GM19328 (cell line): ENCODE measurements around the gene ROCK1.
"Not testable (repeated sequence)": the region's sequence is repeated elsewhere in the genome, so short reads cannot be mapped to it uniquely, and the experiment has no call there.

Source experiments
- ATAC-seq: cut with Tn5 transposase; IDR thresholded peaks from one replicate; pipeline ENCODE4 v1.9.1; 2021; ENCODE audit warnings: mild to moderate bottlenecking, moderate library complexity; ENCODE audit not compliant: unreplicated experiment

Gene ROCK1

DNA sequence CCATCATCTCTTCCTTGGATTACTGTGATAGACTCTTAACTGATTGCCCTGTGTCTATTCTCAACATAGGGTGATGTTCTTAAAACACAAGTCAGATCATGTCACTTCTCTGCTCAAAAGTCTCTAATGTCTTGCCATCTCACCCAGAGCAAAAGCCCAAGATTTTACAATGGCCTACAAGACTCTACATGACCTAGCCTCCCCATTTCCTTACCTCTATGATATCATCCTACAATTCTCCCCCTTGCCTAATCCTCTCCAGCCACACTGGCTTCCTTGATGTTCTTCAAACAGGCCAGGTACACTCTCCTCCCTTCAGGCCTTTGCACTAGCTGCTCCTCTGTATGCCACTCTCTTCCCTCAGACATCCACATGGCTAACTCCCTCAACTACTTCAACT is 55.1 kb downstream of the ROCK1 start:
- no peak for ATAC-seq

DNA sequence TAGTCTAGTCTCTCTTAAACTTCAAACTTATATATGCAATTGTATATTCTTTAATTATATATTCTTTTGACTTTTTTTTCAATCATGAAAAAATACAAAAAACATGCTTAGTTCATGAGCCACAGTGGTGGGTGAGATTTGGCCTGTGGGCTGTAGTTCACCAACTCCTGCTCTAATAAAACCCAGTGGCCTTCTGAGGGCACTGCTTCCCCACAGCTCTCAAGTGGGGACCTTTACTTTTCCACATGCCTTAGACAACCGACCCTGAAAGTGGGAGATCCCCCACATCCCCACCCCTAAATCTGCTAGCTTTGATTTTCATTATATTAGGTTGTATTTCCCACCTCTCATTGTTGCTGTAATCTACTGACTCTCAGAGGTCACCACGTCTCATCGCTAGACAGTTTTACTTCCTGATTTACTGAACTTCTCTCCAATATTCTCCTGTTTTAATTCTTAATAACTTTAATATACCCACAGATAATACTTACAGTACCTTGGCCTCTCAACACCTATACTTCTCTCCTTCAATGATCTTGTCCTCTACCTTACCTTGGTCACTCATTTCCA is 57.3 kb downstream of the ROCK1 start:
- ATAC-seq, result no peak

DNA sequence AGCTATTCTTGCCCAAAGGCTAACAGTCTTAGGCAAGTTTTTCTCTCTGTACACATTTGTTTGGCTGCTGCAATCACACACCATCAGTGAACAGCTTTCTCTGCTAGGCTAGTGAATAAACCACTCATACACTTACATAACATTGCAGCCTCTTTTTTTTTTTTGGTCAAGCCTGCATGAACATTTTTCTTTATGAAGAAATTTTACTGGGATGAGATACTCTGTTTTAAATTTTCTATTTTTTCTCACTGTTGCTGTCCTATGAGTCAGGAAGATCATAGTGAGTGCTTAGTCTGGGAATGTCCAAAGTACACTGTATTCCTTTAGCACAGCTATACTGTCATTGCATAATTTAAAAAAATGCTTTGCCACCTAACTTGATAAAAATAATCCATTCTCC is 58.5 kb downstream of the ROCK1 start:
- ATAC-seq, result no peak

DNA sequence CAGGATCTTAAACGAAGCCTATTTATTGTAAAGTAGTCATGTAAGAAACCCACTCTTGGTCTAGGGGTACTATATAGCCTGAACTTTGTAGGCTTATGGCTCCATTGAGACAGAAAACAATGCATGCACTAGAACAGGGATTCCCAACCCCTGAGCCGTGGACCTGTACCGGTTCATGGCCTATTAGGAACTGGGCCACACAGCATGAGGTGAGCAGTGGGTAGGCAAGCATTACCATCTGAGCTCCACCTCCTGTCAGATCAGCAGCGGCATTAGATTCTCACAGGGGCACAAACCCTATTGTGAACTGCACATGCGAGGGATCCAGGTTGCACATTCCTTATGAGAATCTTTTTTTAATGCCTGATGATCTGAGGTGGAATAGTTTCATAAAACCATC is 59.2 kb downstream of the ROCK1 start:
- no peak for ATAC-seq

DNA sequence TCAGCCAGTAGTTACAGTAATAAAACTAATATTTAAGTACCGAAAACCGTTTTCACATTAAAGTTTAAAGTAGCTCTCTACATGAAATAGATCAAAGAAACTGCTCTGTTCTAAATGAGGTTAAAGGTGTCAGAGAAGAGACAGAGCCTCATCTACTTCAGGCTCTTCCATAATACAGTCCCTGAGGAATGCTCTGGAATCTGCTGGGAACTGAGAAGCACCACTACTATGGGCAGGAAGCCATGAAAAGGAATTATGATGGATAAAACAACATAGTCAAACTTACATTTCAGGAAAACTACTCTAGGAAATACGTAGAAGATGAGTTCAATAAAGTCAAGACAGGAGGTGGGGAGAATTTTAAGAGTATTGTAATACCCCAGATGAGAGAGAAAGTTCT is 60.0 kb downstream of the ROCK1 start:
- no peak for ATAC-seq

DNA sequence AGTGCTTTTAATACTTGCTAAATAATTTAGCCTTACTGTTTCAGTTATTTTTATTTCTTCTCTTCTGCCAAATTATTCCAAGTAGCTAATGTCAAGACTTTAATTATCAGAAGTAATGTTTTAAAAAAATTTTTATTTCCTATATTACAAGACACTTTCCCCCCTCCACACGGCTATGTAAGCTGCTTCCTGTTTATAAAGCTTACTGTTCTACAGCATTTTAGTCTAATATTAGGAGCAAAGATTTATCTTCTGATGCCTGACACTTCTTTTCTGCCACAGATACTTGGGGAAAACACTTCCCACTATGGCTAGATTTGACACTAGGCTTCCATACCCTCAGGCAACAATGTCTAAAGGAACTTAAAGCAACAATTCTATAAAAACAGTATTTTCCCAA is 62.3 kb downstream of the ROCK1 start:
- ATAC-seq, result no peak

- no peak for ATAC-seq
Measured at GRCh38 chr18:21047126-21047525, 64.5 kb downstream of the ROCK1 start.

- ATAC-seq, result no peak
Measured at GRCh38 chr18:21040466-21040865, 71.1 kb downstream of the ROCK1 start.

- no peak for ATAC-seq
Measured at GRCh38 chr18:21038201-21038600, 73.4 kb downstream of the ROCK1 start.

DNA sequence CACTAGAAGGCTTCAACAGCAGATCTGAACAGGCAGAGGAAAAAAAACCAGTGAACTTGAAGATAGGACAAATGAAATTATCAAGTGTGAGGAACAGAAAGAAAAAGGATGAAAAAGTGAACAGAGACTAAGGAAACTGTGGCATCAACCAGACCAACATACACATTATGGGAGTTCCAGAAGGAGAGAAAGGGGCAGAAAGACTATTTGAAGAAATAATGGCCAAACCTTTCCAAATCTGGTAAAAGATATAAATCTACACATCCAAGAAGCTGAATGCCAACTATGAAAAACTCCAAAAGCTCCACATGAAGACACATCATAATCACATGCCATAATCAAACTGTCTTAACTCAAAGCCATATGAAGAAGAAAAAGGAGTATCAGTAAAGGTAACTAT is 79.8 kb downstream of the ROCK1 start:
- no peak for ATAC-seq

DNA sequence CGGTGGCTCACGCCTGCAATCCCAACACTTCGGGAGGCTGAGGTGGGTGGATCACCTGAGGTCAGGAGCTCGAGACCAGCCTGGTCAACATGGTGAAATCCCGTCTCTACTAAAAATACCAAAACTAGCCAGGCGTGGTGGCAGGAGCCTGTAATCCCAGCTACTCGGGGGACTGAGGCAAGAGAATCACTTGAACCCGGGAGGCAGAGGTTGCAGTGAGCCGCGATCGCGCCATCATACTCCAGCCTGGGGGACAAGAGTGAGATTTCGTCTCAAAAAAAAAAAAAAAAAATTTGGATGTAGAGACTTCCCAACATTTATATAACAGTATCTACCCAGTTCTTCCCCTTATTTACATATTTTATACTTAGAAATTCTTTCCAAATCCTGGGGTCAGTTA is 93.4 kb downstream of the ROCK1 start:
- ATAC-seq, result not testable (repeated sequence)

DNA sequence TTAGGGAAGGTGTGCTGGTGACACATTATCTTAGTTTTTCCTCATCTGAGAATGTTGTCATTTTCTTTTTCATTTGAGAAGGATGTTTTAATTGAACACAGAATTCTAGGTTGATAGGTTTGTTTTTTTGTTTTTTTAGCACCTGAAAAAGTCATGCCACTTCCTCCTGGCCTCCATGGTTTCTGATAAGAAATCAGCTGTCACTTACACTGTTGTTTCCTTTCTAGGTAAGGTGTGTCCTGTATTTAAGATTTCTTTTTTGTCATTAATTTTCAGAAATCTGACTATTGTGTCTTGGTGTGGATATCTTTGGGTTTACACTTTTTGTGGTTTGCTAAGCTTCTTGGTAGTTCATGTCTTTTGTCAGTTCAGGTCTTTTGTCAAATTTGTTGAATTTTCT is 99.3 kb downstream of the ROCK1 start:
- ATAC-seq, result no peak

DNA sequence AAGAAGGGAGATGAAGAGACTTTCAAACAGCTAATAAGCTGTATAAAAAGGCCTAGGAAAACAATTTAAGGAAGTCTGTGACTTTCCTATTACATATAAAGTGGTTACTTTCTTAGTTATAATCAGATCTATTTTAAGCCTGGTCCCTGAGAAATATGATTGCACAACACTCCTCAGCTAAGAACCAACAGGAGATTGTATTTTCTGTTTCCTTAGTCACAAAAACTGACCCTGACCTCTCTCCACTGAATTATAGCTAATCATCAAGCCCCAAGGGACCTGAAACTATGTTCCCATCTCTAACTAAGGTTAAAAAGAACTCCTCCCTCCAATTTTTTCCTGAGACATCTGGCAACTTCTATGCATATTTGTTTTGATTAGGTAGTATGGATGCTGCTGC is 106.9 kb downstream of the ROCK1 start:
- no peak for ATAC-seq

GRCh38 chr18:21000667-21001066 is 110.9 kb downstream of the ROCK1 start:
- no peak for ATAC-seq

- ATAC-seq, result no peak
Measured at GRCh38 chr18:20997371-20997770, 114.2 kb downstream of the ROCK1 start.

DNA sequence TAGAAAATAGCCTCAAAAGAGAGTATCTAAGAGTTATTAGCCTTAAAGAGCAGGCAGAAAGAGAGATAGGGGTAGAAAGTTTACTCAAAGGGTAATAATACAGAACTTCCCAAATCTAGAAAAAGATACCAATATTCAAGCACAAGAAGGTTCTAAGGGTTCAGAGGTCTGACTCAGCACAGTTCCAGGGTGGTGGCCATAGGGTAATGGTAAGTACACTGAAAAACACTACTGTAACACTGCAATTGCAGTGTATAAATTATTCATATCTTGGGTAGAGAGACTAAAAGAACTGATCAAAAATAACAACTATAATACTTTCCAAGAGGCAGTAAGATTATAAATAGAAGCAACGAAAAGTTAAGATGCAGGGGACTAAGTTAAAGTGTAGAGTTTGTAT is 115.2 kb downstream of the ROCK1 start:
- no peak for ATAC-seq

DNA sequence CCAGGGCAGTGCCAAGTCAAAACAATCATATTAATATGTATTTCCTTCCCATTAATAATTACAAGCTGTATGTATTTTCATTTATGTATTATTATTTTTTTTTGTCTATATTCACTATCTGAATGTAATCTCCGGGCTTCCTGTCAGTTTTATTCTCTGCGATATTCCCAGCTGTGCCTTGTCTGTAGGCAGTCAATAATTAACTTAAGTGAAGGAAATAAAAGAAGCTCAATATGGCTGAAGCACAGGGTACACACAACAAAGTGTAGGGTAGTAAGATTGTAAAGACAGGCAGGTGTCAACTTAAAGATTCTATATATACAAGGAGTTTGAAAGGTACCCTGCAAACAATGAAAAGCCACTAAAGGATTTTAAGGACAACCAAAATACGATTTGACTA is 122.9 kb downstream of the ROCK1 start:
- no peak for ATAC-seq

DNA sequence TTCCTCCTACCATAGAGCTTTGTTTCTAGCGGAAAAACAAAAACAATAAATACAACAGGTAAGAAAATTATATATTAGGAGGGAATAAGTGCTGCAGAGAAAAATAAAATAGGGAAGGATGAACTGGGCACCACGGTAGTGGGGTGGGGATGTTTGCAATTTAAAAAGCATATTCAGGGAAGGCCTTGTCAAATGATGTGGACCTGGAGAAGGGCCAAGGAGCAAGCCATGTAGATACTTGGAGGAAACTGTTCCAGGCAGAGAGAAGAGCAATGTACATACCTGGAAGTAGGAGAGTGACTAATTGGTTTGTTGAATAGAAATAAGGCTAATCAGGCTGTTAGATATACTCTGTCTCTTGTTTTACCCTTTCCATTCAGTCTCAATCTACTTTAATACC is 136.5 kb downstream of the ROCK1 start:
- no peak for ATAC-seq

DNA sequence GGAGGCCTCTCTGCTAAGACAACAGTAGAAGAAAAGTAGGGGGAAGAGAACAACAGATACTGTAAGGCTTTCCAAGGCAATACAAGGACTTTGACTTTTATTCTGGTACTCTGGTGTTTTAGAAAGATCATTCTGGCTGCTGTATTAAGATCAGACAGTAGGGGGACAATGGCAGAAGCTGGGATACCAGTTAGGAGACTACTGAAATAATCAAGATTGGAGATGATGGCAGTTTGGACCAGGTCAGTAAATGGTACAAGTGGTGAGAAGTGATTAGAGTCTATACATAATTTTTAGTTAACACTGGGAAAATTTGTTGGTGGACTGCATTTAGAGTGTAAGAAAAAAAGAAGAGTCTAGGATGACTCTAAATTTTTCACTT is 139.7 kb downstream of the ROCK1 start:
- no peak for ATAC-seq

DNA sequence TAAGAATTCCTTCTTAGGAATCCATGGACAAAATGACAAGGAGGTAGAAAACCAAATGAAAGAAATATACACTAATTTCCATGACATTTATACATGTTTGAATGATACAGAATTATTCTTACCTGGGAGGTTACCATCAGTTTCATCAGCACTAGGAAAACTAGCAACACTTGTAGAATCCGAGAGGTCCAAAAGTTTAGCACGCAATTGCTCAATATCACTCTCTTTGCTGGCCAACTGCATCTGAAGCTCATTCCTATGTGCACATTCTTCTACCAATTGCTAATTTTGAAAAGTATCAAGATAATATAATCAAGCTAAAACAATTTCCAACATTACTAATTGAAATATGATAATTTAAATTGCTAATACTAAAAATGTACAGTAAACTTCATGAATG is 144.8 kb downstream of the ROCK1 start:
- no peak for ATAC-seq

- ATAC-seq, result no peak
Measured at GRCh38 chr18:20963027-20963426, 148.6 kb downstream of the ROCK1 start.

DNA sequence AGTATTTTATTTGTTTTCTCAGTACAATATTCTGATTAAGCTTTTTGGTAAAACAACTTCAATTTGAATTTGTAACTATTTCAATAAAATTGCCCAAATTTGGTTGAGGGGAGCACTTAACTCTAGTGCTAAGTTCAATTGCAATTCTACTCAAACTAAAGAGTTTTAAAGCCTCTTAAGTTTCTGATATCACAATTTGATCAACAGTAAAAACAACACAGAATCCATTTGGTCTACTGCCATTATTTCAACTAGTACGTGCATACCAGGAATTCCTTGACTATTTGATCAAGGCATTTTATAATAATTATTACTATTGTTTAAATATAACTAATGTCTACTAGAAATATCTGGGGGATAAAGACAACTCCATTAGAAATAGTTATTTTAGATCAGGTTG is 150.9 kb downstream of the ROCK1 start:
- no peak for ATAC-seq

GRCh38 chr18:20950827-20951226 is 160.8 kb downstream of the ROCK1 start:
- ATAC-seq, result not testable (repeated sequence)
